Sigmoid colon (tissue), 4 donors: Measurements from ENCODE around the gene CFAP54.

ENCODE experiments used
- CTCF ChIP-seq, 4 experiments: fragments of 450-650 bp in 3 of 4; fragments of 200-600 bp in 1 of 4; IDR thresholded peaks; one replicate each; pipeline ENCODE4 v1.5.1; 2016 to 2019; ENCODE audit warnings: antibody characterized with exemption in 4 of 4, mild to moderate bottlenecking in 3 of 4, moderate library complexity in 2 of 4
- EP300 ChIP-seq, 4 donors: sonication (generic); formaldehyde crosslinking; IDR thresholded peaks; one replicate each; pipeline ENCODE4 v1.6.1; 2017; ENCODE audit warnings: antibody characterized with exemption in 4 of 4
- POLR2A ChIP-seq, 2 donors: fragments of 450-650 bp; IDR thresholded peaks; one replicate each; pipeline ENCODE4 v1.6.1; 2016; ENCODE audit warnings: antibody characterized with exemption in 2 of 2, mild to moderate bottlenecking in 2 of 2, moderate library complexity in 2 of 2
- POLR2AphosphoS5 ChIP-seq, 4 donors: sonication (generic); formaldehyde crosslinking; IDR thresholded peaks; one replicate each; pipeline ENCODE4 v1.6.1; 2017; ENCODE audit warnings: antibody characterized with exemption in 4 of 4

GRCh38 chr12:96493106-96493505, 3.7 kb downstream of the CFAP54 start:
- TF ChIP-seq CTCF (IDR thresholded peaks at IDR 0.05) (no peak), POLR2A (IDR thresholded peaks at IDR 0.05) (no peak), POLR2AphosphoS5 (IDR thresholded peaks at IDR 0.05) (no peak), EP300 (IDR thresholded peaks at IDR 0.05) (no peak)
